ENCODE measurements around the gene MRPL1.

DNA sequence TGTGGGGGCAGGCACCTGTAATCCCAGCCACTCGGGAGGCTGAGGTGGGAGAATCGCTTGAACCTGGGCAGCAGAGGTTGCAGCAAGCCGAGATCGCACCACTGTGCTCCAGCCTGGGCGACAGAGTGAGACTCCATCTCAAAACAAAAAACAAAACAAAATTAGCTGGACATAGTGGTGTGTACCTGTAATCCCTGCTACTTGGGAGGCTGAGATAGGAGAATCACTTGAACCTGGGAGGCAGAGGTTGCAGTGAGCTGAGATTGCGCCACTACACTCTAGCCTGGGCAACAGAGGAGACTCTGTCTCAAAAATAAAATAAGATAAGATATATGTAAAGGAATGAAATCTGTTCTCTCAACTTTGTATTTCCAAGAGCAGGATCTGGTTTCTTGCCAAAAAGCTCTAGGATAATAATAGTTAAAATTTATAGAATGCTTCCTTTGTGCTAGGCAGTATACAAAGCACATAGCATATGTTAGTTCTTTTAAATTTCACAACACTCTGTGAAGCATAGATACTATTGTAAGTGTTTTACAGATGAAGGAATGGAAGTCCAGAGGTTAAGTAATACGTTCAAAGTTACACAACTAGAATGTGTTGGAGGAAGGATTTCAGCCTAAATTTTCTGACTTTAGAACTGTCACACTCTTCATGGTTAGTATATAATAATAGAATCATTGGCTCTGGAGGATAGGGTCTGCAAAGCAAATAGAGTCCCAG lies 10.3 kb downstream of the MRPL1 start:
- no peak for TF ChIP-seq EZH2 (IDR thresholded peaks at IDR 0.05; ENCODE audit: insufficient read depth, poor library complexity, severe bottlenecking)
- no peak for TF ChIP-seq EZH2phosphoT487 (IDR thresholded peaks at IDR 0.05; ENCODE audit: insufficient read depth, low read depth)
